ENCODE measurements around the gene BRI3.

BRI3 gene

DNA sequence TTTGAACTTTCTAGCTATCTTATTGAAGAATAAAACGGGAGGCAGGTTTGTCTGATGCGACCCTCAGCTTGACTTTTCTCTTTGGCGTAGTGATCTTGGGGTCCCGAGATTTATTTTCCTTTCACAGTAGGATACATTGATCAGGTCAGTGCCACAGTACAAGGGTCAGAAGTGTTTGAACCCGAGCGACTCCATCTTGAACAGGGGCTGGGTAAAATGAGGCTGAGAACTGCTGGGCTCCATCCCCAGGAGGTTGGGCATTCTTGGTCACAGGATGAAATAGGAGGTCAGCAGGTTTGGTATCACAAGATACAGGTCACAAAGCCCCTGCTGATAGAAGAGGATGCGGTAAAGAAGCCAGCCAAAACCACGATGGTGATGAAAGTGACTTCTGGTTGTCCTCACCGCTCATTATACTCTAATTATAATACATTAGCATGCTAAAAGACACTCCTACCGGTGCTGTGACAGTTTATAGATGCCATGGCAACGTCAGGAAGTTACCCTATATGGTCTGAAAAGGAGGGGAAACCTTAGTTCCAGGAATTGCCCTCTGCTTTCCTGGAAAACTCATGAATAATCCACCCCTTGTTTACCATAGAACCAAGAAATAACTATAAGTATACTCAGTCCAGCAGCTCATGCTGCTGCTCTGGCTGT, 26.4 kb upstream of the BRI3 start:
- H3K36me3 ChIP-seq: peaks cover 7 to 18% (median 17%) of the 10 kb centered on the region in 3 donors
- TF ChIP-seq, protein P1, sequence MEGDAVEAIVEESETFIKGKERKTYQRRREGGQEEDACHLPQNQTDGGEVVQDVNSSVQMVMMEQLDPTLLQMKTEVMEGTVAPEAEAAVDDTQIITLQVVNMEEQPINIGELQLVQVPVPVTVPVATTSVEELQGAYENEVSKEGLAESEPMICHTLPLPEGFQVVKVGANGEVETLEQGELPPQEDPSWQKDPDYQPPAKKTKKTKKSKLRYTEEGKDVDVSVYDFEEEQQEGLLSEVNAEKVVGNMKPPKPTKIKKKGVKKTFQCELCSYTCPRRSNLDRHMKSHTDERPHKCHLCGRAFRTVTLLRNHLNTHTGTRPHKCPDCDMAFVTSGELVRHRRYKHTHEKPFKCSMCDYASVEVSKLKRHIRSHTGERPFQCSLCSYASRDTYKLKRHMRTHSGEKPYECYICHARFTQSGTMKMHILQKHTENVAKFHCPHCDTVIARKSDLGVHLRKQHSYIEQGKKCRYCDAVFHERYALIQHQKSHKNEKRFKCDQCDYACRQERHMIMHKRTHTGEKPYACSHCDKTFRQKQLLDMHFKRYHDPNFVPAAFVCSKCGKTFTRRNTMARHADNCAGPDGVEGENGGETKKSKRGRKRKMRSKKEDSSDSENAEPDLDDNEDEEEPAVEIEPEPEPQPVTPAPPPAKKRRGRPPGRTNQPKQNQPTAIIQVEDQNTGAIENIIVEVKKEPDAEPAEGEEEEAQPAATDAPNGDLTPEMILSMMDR (IDR thresholded peaks at IDR 0.05): no peak
- no peaks in the 10 kb centered on the region for H3K9me3 ChIP-seq
- no peak overlapping the region for H3K4me3 ChIP-seq
- H3K4me1 ChIP-seq: peaks cover 0 to 27% (median 21%) of the 10 kb centered on the region in 4 donors
- H3K27me3 ChIP-seq: no peaks in the 10 kb centered on the region
- DNase-seq: no peak
- intact Hi-C loops (cut with DNase I; ENCODE audit: low total_unique reads): no loop called here
- no peak overlapping the region for H3K27ac ChIP-seq

DNA sequence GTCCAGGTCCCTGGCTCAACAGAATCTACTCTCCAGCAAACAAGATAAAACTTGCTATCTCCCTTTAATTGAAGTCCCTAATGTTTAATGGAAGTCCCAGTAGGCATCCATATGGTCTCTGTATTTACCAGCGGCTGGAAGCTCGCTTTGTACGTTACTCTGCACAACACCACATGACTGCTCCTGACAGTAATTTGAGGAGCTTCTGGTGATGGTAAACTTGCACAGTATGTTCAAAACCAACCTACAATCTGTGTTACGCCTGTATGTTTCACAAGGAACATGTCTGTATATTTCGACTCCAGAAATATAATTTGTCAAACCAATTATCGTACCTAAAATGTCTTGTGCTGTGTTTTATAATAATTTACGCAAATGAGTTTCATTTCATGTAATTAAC, 25.1 kb upstream of the BRI3 start:
- no peaks in the 10 kb centered on the region for H3K9me3 ChIP-seq
- H3K27ac ChIP-seq: no peak overlapping the region
- H3K36me3 ChIP-seq: peaks cover 7 to 30% (median 19%) of the 10 kb centered on the region in 3 donors
- H3K4me3 ChIP-seq: no peak overlapping the region
- TF ChIP-seq, protein P1 (IDR thresholded peaks at IDR 0.05): no peak
- H3K27me3 ChIP-seq: no peaks in the 10 kb centered on the region
- no peak for DNase-seq
- intact Hi-C loops (cut with DNase I; ENCODE audit: low total_unique reads): no loop called here
- H3K4me1 ChIP-seq: peaks cover 0 to 15% (median 10%) of the 10 kb centered on the region in 4 donors

DNA sequence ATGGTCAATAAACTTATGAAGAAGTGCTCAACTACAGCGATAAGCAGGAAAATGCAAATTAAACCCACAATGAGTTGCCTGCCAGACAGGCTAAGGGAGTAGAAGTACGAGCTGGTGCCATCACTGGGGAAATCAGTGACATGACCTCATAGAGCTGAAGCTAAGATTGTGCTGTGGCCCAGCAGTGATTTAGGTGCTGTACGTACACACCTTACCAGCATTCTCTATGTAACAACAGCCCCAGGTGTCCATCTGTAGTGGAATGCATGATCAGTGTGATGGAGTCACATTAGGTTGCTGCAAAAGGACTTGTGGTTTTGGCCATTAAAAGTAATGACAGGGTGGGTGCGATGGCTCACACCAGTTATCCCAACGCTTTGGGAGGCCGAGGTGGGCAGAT, 23.8 kb upstream of the BRI3 start:
- TF ChIP-seq, protein P1 (IDR thresholded peaks at IDR 0.05): no peak
- Histone ChIP-seq H3K27me3 (no peaks in the 10 kb centered on the region), H3K9me3 (no peaks in the 10 kb centered on the region), H3K4me3 (no peak overlapping the region), H3K27ac (no peak overlapping the region), H3K36me3 (peaks cover 7 to 40% (median 22%) of the 10 kb centered on the region in 3 donors), H3K4me1 (peaks cover 0 to 11% (median 8%) of the 10 kb centered on the region in 4 donors)
- no peak for DNase-seq
- intact Hi-C loops (cut with DNase I; ENCODE audit: low total_unique reads): no loop called here

- Histone ChIP-seq H3K27ac (no peak overlapping the region), H3K4me3 (no peak overlapping the region), H3K36me3 (peaks cover 0 to 16% (median 8%) of the 10 kb centered on the region in 3 donors), H3K4me1 (no peaks in the 10 kb centered on the region), H3K9me3 (no peaks in the 10 kb centered on the region), H3K27me3 (no peaks in the 10 kb centered on the region)
- TF ChIP-seq, protein P1 (IDR thresholded peaks at IDR 0.05): no peak
- intact Hi-C loops (cut with DNase I; ENCODE audit: low total_unique reads): no loop called here
- no peak for DNase-seq
These were observed 15.6 kb upstream of the BRI3 start for GRCh38 chr7:98265841-98266271.

- TF ChIP-seq, protein P1 (IDR thresholded peaks at IDR 0.05): peak; percentile 27 to 30
- H3K27me3 ChIP-seq: no peaks in the 10 kb centered on the region
- H3K4me3 ChIP-seq: no peak overlapping the region
- no peak for DNase-seq
- H3K4me1 ChIP-seq: no peaks in the 10 kb centered on the region
- intact Hi-C loops (cut with DNase I; ENCODE audit: low total_unique reads): no loop called here
- peaks cover 0 to 6% (median 4%) of the 10 kb centered on the region in 3 donors for H3K36me3 ChIP-seq
- no peak overlapping the region for H3K27ac ChIP-seq
- no peaks in the 10 kb centered on the region for H3K9me3 ChIP-seq
These were observed 14.6 kb upstream of the BRI3 start for GRCh38 chr7:98266840-98267239.

All from tibial artery (tissue), 4 donors.